HUES48 (cell line): ENCODE measurements around the gene PDE11A.

Experiments used
- H3K27ac ChIP-seq: one replicate; pipeline ENCODE4 v1.7.0; 2013; ENCODE audit warnings: low read depth, low read length, inconsistent platforms
- H3K27me3 ChIP-seq: 2 replicates; pipeline ENCODE4 v1.6.1; 2013; ENCODE audit warnings: mild to moderate bottlenecking, low read length; ENCODE audit not compliant: control insufficient read depth, insufficient read depth
- H3K36me3 ChIP-seq: 2 replicates; pipeline ENCODE4 v1.6.1; 2013; ENCODE audit warnings: low read length; ENCODE audit not compliant: control insufficient read depth, insufficient read depth
- H3K4me1 ChIP-seq: 2 replicates; pipeline ENCODE4 v1.6.1; 2013; ENCODE audit warnings: mild to moderate bottlenecking, low read length; ENCODE audit not compliant: control insufficient read depth, insufficient read depth
- H3K4me3 ChIP-seq: 2 replicates; pipeline ENCODE4 v1.5.1; 2013; ENCODE audit warnings: mild to moderate bottlenecking, low read depth, low read length
- H3K9ac ChIP-seq: 2 replicates; pipeline ENCODE4 v1.6.1; 2013; ENCODE audit warnings: mild to moderate bottlenecking, low read depth, low read length, moderate library complexity
- H3K9me3 ChIP-seq: 2 replicates; pipeline ENCODE4 v1.6.1; 2013; ENCODE audit warnings: low read length; ENCODE audit not compliant: control insufficient read depth, insufficient read depth

Gene PDE11A

GRCh38 chr2:177692042-177692782 lies 380.4 kb downstream of the PDE11A start:
- H3K9ac ChIP-seq, result no peak overlapping the region
- no peaks in the 10 kb centered on the region for H3K36me3 ChIP-seq
- no peaks in the 10 kb centered on the region for H3K27me3 ChIP-seq
- no peak overlapping the region for H3K27ac ChIP-seq
- no peak overlapping the region for H3K4me3 ChIP-seq
- H3K4me1 ChIP-seq, result peaks cover 12% of the 10 kb centered on the region; the same call in 1 of the 2 replicates
- no peaks in the 10 kb centered on the region for H3K9me3 ChIP-seq

- Histone ChIP-seq H3K4me3 (no peak overlapping the region), H3K27me3 (no peaks in the 10 kb centered on the region), H3K9me3 (no peaks in the 10 kb centered on the region), H3K27ac (no peak overlapping the region), H3K4me1 (peaks cover 12% of the 10 kb centered on the region; the same call in 1 of the 2 replicates), H3K9ac (no peak overlapping the region), H3K36me3 (no peaks in the 10 kb centered on the region)
Observed at GRCh38 chr2:177691177-177691576, 381.4 kb downstream of the PDE11A start.

GRCh38 chr2:177689623-177690022 lies 383.0 kb downstream of the PDE11A start:
- Histone ChIP-seq H3K9ac (no peak overlapping the region), H3K27me3 (no peaks in the 10 kb centered on the region), H3K4me1 (peaks cover 12% of the 10 kb centered on the region; the same call in 1 of the 2 replicates), H3K4me3 (no peak overlapping the region), H3K36me3 (no peaks in the 10 kb centered on the region), H3K27ac (no peak overlapping the region), H3K9me3 (no peaks in the 10 kb centered on the region)

GRCh38 chr2:177688844-177689243 lies 383.7 kb downstream of the PDE11A start:
- Histone ChIP-seq H3K27me3 (no peaks in the 10 kb centered on the region), H3K27ac (no peak overlapping the region), H3K36me3 (no peaks in the 10 kb centered on the region), H3K9me3 (no peaks in the 10 kb centered on the region), H3K4me1 (peaks cover 12% of the 10 kb centered on the region; the same call in 1 of the 2 replicates), H3K9ac (no peak overlapping the region), H3K4me3 (no peak overlapping the region)

- no peaks in the 10 kb centered on the region for H3K9me3 ChIP-seq
- H3K9ac ChIP-seq, result no peak overlapping the region
- H3K4me3 ChIP-seq, result no peak overlapping the region
- no peaks in the 10 kb centered on the region for H3K27me3 ChIP-seq
- H3K4me1 ChIP-seq, result no peaks in the 10 kb centered on the region; the same call in 1 of the 2 replicates
- H3K36me3 ChIP-seq, result no peaks in the 10 kb centered on the region
- H3K27ac ChIP-seq, result no peak overlapping the region
Observed at GRCh38 chr2:177683661-177684069, 388.9 kb downstream of the PDE11A start.

- Histone ChIP-seq H3K4me1 (no peaks in the 10 kb centered on the region; the same call in 1 of the 2 replicates), H3K36me3 (no peaks in the 10 kb centered on the region), H3K27ac (no peak overlapping the region), H3K4me3 (no peak overlapping the region), H3K27me3 (no peaks in the 10 kb centered on the region), H3K9ac (no peak overlapping the region), H3K9me3 (no peaks in the 10 kb centered on the region)
Observed at GRCh38 chr2:177682836-177683660, 389.5 kb downstream of the PDE11A start.

GRCh38 chr2:177682006-177682405 lies 390.6 kb downstream of the PDE11A start:
- H3K9me3 ChIP-seq, result no peaks in the 10 kb centered on the region

GRCh38 chr2:177680866-177681712 lies 391.5 kb downstream of the PDE11A start:
- no peak overlapping the region for H3K27ac ChIP-seq
- no peaks in the 10 kb centered on the region for H3K9me3 ChIP-seq
- H3K27me3 ChIP-seq, result peaks cover 14% of the 10 kb centered on the region
- H3K36me3 ChIP-seq, result no peaks in the 10 kb centered on the region
- no peak overlapping the region for H3K9ac ChIP-seq
- no peaks in the 10 kb centered on the region; the same call in 1 of the 2 replicates for H3K4me1 ChIP-seq
- no peak overlapping the region for H3K4me3 ChIP-seq

More at GRCh38 chr2:177682006-177682405, 390.6 kb downstream of the PDE11A start:
- H3K36me3 ChIP-seq, result no peaks in the 10 kb centered on the region
- H3K27ac ChIP-seq, result no peak overlapping the region
- H3K9ac ChIP-seq, result no peak overlapping the region
- peaks cover 7% of the 10 kb centered on the region; the same call in 1 of the 2 replicates for H3K27me3 ChIP-seq
- no peak overlapping the region for H3K4me3 ChIP-seq
- no peaks in the 10 kb centered on the region; the same call in 1 of the 2 replicates for H3K4me1 ChIP-seq

GRCh38 chr2:177679611-177680605 lies 392.7 kb downstream of the PDE11A start:
- Histone ChIP-seq H3K27ac (no peak overlapping the region), H3K27me3 (peaks cover 22% of the 10 kb centered on the region), H3K9me3 (no peaks in the 10 kb centered on the region), H3K4me3 (no peak overlapping the region), H3K36me3 (no peaks in the 10 kb centered on the region), H3K4me1 (no peaks in the 10 kb centered on the region; the same call in 1 of the 2 replicates), H3K9ac (no peak overlapping the region)
